GM18507 (cell line): ENCODE measurements around the gene DISC1.
"Not testable (repeated sequence)": the region's sequence is repeated elsewhere in the genome, so short reads cannot be mapped to it uniquely, and the experiment has no call there.

Experiments
- DNase-seq: peaks from one replicate; pipeline ENCODE4 v3.0.0; 2011; ENCODE audit warnings: low read depth; ENCODE audit not compliant: insufficient read length; ENCODE audit errors: extremely low spot score
- FAIRE-seq: peaks from 2 replicates; lab custom pipeline; 2011; peaks lifted over from hg19 to GRCh38; lab: Jason Lieb, UNC

The DISC1 gene

GRCh38 chr1:231720652-231721325 lies 94.2 kb downstream of the DISC1 start:
- FAIRE-seq = no peak
- no peak for DNase-seq

GRCh38 chr1:231721436-231721835 lies 94.8 kb downstream of the DISC1 start:
- FAIRE-seq = no peak
- DNase-seq = no peak

GRCh38 chr1:231722356-231722755 lies 95.8 kb downstream of the DISC1 start:
- FAIRE-seq (no peak), DNase-seq (no peak)

- DNase-seq = no peak
- no peak for FAIRE-seq
These were observed 96.6 kb downstream of the DISC1 start for GRCh38 chr1:231723146-231723545.

GRCh38 chr1:231724041-231724440 lies 97.5 kb downstream of the DISC1 start:
- FAIRE-seq = no peak
- DNase-seq = no peak

- DNase-seq (no peak), FAIRE-seq (no peak)
These were observed 98.5 kb downstream of the DISC1 start for GRCh38 chr1:231724876-231725647.

- FAIRE-seq (no peak), DNase-seq (no peak)
These were observed 100.6 kb downstream of the DISC1 start for GRCh38 chr1:231727171-231727570.

GRCh38 chr1:231728987-231729386 lies 102.4 kb downstream of the DISC1 start:
- DNase-seq, FAIRE-seq: not testable (repeated sequence)

- FAIRE-seq = no peak
- DNase-seq = no peak
These were observed 103.0 kb downstream of the DISC1 start for GRCh38 chr1:231729544-231729943.

- DNase-seq (no peak), FAIRE-seq (no peak)
These were observed 104.7 kb downstream of the DISC1 start for GRCh38 chr1:231731268-231731667.

GRCh38 chr1:231733063-231733462 lies 106.5 kb downstream of the DISC1 start:
- FAIRE-seq (no peak), DNase-seq (no peak)

- no peak for DNase-seq
- no peak for FAIRE-seq
These were observed 107.1 kb downstream of the DISC1 start for GRCh38 chr1:231733672-231734071.

- FAIRE-seq (no peak), DNase-seq (no peak)
These were observed 107.8 kb downstream of the DISC1 start for GRCh38 chr1:231734417-231734816.

GRCh38 chr1:231735411-231735810 lies 108.8 kb downstream of the DISC1 start:
- no peak for FAIRE-seq

GRCh38 chr1:231735941-231736340 lies 109.4 kb downstream of the DISC1 start:
- DNase-seq (no peak), FAIRE-seq (no peak)

More at GRCh38 chr1:231735411-231735810, 108.8 kb downstream of the DISC1 start:
- DNase-seq = no peak

- FAIRE-seq (no peak), DNase-seq (no peak)
These were observed 109.9 kb downstream of the DISC1 start for GRCh38 chr1:231736464-231736863.

GRCh38 chr1:231738554-231738953 lies 112.0 kb downstream of the DISC1 start:
- no peak for DNase-seq
- no peak for FAIRE-seq

GRCh38 chr1:231743966-231744365 lies 117.4 kb downstream of the DISC1 start:
- DNase-seq = no peak
- FAIRE-seq = no peak

GRCh38 chr1:231748760-231749415 lies 122.3 kb downstream of the DISC1 start:
- DNase-seq (no peak), FAIRE-seq (no peak)

- DNase-seq (no peak), FAIRE-seq (no peak)
These were observed 123.7 kb downstream of the DISC1 start for GRCh38 chr1:231750296-231750695.
